Nucleus accumbens (tissue), 56 donors: Measurements from ENCODE around the gene VASH2.

ENCODE experiments used
- DNase-seq, 56 donors: peaks; one replicate each; lab custom pipeline; 2025; lab: John Stamatoyannopoulos, UW

The VASH2 gene

DNA sequence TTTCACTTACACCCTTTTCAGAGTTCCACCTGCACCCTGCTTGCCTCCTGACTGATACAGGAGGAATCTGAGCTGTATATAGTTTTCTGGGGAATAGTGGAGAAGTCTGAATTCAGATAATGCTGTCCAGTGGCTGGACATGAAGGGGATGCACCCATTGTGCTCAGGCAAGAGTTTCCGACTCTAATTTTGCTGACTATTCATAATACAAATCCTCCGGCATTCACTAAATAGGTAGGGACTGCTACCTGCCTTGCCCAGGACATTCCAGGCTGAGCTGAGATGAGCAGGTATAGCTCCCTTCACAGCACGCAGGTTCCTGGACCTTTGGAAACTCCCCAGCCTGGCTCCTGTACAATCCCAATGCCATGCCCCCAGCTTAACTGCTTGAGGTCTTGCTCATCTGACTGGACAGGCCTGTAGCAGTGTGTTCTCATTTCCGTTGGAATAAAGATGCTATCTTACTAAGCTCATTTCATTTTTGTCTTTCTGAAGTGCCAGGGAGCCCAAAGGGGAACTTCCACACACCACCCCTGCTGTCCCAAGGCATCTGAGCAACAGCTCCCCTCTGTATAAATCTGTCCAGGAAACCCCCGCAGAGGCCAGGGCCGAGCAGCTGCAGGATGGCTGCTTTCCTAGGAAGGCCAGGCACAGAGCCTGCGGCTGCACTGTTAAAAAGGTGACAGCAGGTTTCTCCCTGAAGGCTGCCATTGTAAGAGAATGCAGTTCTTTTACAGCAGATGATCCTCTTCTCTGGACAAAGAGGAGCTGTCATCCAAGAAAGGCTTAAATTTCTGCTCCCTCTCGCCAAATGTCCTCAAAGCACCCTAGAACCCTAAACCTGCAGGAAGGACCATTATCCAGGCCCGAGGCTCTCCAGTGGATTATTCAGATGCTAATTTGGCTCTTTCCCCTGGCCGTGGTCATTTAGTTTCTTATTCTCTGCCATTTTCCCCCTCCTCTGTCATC lies 21.7 kb upstream of the VASH2 start:
- no peak for DNase-seq

DNA sequence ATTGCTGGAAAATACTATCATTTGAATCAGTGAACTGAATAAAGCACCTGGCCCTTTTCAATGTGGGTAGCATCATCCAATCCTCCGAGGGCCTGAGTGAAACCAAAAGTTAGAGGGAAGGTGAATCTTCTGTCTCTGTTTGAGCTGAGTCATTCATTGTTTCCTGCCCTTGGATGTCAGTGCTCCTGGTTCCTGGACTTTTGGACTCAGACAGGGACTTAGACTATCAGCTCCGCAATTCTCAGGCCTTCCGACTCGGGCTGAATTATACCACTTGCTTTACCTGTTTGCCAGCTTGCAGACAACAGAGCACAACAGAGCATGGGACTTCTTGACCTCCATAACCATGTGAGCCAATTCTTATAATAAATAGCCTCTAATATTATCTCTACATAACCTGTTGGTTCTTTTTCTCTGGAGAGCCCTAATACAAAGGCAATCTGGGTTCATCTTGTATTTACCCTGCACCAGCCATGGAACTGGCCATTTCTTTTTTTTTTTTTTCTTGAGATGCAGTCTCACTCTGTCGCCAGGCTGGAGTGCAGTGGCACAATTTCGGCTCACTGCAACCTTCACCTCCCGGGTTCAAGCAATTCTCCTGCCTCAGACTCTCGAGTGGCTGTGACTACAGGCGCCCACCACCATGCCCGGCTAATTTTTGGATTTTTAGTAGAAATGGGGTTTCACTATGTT lies 19.2 kb upstream of the VASH2 start:
- DNase-seq, result no peak

DNA sequence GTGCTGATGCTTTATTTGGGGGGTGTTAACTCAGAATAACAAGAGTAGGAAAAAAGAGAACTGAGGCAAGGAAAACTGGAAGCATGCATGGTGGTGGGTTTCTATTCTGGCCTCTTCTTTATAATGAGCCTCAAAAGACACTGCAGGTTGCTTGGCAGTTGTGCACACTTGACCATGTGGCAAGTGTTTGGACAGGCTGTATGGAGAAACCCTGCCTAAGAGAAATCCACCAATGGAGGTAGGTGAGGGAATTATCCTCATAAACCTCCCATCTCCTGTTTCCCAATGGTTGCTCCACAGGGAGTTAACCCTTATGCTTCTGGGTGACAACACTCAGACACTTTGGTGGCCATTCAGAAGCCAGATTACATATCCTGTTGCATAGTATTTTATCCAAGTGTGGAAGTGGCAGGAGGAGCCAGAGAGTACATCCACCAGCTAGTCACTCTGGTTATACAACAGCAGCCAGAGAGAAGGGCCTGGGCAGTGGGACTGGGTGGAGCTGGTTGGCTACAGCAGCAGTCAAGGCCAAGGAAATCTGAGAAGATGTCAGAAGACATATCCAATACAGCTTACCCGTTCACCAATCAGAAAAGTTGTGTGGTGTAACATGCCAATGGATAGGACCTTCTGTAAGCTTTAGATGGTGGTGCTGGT lies 16.4 kb upstream of the VASH2 start:
- no peak for DNase-seq

DNA sequence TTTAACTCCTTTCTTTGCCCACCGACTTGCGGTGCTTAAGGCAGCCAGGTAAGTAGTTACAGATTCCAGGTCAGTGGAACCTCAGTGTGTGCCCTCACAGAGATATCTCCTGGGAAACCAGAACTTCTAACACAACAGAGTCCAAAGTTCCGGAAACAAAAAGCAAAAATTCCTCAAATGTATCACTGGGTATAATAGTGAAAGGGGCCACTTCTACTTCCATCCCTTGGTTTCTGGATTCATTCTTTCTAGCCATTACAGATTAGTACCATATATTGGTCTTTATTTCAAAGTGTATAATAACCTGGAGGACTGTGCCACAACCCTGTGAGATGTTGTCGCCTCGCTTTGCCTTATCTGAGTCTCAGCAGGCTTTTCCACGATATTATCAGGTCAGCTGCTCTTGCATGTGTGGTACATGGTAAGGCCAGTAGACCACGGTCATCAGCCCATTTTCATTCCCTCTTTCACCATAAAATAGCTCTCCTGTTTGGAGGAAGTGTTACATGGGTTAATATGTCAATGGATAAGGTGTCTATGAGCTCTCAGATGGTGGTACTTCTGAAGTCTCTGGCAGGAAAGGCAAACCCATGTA lies 14.9 kb upstream of the VASH2 start:
- no peak for DNase-seq

DNA sequence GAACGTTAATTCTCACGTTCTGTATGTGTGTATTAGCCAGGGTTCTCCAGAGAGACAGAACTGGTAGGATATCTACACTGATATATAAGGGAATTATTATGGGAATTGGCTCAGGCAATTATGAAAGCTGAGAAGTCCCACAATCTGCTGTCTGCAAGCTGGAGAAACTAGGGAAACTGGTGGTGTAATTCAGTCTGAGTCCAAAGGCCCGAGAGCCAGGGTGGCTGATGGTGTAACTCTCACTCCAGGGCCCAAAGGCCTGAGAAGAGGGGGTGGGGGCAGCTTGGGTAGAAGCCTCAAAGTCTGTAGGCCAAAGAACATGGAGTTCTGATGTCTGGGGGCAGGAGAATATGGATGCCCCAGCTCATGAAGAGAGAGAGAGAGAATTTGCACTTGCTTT lies 13.3 kb upstream of the VASH2 start:
- DNase-seq, result no peak

DNA sequence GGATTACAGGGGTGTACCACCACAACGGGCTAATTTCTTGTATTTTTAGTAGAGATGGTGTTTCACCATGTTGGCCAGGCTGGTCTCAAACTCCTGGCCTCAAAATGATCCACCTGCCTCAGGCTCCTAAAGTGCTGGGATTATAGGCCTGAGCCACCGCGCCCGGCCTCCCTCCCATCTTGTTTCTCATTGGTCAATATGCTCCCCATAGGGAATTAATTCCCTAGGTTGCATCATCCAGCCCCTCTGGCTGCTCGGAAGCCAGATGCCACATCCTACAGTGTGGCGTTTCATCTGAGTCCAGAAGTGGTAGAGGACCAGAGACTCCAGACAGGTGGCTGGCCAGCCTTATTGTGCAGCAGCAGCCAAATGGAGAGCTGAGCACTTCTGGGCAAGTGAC lies 11.5 kb upstream of the VASH2 start:
- no peak for DNase-seq

DNA sequence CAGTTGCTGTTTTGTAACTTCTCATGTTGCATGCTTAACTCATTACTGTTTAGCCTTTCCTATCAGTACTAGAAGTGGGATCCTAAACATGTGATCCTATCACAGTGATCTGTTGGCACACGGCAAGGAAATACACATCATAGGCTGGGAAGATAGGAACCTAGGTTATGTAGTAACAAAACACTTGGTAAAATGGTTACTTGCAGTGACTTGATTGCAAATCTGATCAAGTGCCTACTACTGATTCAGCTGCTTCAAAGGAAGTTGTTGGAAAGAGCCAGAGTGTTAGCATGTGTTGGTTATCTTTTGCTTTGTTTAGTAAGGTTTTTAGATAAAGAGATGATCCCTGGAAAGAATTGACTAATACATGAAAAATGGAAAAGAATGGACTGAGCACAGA lies 8.9 kb upstream of the VASH2 start:
- no peak for DNase-seq

DNA sequence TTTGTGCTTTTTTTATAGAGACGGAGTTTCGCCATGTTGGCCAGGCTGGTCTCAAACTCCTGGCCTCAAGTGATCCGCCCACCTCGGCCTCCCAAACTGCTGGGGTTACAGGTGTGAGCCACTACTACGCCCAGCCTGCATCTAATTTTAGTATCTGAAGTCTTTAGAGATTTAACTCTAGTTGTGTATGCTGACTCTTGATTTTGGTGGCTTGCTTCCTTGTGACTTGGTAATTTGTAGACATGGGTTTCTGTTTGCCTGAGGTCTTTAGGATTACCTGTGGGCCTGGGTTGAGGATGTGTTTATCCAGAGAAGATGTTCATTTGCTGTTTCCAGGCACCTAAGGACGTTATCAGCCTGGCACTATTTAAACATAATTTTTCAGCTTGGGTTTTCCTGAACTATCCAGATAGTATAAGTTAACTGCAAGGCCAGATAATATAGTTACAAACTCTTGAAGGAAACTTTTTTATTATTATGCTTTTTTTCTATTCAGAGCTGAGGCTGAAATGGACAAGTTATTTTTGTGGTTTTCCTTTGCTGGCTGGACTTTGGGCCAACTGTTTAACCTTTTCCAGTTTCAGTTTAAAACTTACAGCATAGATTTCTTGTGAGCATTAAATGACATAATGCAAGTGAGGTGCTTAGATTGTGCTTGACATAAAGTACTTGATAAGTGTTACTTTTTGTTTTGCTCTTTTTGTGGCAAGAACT lies 7.5 kb upstream of the VASH2 start:
- no peak for DNase-seq

DNA sequence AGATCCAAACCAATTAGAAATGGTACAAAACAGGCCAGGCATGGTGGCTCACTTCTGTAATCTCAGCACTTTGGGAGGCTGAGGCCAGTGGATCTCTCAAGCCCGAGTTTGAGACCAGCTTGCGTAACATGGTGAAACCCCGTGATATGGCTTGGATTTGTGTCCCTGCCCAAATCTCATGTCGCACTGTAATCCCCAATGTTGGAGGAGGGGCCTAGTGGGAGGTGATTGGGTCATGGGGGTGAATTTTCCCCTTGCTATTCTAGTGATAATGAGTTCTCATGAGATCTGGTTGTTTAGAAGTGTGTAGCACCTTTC lies 7.0 kb upstream of the VASH2 start:
- no peak for DNase-seq

DNA sequence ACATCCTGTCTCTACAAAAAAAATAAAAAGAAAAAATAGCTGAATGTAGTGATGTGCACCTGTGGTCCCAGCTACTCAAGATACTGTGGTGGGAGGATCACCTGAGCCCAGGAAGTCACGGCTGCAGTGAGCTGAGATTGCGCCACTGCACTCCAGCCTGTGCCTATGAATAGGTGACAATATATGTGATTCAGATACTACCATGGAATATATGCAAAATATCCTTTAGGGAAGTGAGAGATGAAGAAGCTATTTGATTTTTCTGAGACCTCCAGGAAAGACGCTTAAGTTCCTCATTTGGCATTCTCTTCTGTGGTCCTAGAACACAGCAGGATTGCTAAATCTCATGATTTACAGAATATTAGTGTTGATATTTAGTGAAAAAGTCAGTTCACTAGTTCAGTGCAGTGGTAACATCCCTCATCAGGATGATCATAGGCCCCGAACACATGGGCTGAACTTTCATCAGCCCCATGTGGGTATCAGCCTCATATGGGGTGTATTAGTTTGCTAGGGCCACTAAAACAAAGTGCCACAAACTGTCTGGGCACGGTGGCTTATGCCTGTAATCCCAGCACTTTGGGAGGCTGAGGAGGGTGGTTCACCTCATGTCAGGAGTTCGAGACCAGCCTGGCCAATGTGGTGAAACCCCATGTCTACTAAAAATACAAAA lies 6.0 kb upstream of the VASH2 start:
- no peak for DNase-seq

DNA sequence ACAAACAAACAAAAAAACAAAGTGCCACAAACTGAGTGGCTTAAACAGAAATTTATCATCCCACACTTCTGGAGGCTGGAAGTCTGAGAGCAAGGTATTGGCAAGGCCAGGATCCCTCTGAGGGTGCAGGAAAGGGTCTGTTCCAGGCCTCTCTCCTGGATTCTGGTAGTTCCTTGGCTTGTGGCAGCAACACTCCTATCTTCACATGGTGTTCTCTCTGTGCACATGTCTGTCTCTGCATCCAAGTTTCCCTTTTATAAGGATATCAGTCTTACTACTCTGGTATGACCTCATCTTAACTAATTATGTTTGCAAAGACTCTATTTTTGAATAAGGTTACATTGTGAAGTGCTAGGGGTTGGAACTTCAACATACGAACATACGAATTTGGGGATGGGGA lies 5.3 kb upstream of the VASH2 start:
- no peak for DNase-seq

DNA sequence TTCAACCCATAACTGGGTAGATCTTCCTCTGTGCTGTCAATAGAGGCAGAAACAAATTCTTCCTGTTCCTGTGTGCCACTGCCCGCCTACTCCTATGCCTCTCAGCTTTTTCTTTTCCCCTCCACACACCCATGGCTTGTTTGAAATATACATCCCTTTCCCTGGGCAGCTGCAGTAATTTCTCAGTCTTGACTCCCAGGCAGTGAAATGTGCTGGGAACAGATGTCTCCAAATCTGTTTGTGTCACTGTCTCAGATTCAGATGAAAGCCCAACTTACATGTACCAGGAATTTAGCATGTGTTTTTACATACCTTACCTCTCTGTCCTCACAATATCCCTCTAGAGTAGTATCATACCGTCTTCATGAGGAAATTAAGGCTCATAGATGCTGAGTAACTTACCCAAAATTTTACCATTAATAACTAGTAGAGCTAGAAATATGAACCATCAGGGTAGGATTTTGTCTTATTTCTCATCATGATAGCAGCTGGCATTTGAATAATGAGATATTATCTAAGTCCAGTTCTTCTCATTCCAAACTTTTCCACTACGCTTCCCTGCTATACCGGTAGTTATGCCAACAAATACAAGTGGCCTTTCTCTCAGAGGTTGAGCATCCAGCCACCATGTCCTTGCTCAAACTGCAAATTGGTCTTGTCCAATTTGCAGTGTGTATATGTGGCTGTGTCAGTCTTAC lies 4.7 kb upstream of the VASH2 start:
- no peak for DNase-seq

DNA sequence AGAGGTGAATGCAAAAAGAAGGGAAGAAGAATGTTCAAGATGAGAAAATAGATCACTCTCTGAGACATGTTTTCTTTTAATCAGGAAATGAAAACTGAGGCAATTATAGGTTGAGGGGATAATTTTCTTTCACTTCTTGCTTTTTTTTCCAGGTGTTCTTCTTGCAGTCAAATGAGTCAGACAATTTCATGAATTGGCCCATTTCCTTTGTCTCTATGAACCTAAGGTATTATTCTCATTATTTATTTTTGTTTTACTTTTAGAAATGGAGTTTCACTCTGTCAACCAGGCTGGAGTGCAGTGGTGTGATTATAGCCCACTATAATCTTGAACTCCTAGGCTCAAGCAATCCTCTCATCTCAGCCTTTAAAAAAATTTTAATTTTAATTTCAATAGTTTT lies 3.5 kb upstream of the VASH2 start:
- no peak for DNase-seq

DNA sequence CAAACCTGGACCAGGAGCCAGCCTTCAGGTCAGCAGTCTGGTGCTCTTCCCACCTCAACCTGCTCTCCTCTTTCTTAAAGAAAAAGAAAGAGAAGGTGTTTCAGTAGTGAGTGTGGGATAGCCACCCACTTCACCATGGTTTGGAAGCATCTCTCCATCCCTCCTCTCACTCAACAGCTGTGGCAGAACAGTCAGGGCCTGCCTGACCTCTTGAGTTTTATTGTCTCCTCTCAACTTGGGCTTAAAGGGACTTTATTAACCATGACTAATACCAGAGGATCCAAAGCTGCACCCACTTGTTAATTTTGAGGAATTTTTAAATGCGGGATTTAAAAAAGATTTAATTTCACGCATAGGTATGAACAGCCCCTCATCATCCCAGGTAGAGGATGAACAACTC lies 570 bp upstream of the VASH2 start:
- no peak for DNase-seq

DNA sequence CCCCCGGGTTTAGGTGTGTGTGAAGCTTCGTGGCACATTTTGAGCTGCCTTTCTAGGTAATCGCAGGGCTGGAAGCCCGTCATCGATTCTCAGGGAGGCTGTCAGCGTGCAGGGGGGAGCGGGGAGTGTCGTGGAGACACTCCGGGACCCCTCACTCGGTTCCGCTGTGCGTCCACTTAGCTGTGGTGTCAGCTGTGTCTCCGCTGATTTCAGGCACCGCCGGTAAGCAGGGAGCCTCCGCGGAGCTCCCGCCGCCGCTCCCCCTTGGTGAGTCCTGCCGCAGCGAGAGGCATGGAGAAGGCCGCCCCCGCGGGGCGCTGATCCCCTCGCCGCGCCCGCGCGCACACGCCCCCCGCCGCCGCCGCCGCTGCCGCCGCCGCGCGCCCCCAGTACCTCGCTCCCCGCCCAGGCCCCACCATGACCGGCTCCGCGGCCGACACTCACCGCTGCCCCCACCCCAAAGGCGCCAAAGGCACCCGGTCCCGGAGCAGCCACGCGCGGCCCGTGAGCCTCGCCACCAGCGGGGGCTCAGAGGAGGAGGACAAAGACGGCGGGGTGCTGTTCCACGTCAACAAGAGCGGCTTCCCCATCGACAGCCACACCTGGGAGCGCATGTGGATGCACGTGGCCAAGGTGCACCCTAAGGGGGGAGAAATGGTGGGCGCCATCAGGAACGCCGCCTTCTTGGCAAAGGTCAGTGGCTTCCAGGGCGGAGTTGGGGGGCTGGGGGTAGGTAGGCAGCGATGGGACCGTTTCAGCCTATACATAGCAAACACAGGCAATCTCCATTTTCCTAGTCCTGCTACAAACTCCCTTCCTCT lies 995 bp downstream of the VASH2 start:
- peak in 6 of 56 donors; percentile 3 to 58 (median 16) for DNase-seq

DNA sequence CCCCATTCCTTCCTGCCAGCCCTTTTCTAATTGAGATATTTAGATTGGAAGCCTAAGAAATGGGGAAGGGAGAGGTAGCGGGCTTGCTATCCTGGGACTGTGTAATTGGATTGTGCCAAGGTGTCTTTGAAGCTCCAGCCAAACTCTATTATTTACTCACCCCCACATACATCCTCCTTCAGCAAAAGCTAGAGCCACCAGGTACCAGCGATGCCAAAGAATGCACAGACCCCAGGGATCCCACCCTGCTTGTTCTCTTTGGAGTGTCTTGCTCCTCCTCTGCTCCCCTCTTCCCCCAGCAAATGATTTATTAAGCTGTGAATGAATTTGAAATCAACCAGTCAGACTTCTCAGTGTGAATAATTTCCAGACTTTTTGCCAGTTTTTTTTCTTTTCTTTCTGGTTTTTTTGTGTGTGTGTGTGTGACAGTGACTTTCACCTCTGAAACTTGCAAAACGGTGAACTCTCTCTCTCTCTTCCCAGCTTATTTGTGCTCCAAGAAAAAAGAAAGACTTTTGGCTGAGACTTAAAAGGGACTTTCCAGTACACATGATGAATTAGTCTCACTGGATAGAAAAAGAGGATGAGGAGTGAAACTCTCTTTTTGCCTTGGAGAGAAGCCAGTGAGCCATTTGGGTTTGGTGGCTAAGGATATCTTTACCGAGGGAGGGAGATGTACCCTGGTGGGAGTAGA lies 1.8 kb downstream of the VASH2 start:
- DNase-seq, result no peak

DNA sequence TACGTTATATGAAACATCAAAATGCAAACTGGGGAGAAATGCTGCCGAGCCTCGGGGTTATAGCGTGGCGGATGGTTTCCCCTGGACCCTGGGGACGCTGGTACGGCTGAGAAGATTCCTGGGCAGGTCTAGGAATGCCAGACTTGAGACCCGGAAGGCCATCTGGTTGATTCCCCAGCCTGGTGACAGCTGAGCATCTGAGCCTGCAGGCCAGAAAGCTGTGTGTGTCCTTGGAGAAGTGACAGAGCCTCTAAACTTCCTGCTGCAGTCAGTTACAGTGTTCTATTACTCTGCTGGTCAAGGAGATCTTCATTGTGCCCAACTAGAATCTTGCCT lies 2.3 kb downstream of the VASH2 start:
- no peak for DNase-seq

DNA sequence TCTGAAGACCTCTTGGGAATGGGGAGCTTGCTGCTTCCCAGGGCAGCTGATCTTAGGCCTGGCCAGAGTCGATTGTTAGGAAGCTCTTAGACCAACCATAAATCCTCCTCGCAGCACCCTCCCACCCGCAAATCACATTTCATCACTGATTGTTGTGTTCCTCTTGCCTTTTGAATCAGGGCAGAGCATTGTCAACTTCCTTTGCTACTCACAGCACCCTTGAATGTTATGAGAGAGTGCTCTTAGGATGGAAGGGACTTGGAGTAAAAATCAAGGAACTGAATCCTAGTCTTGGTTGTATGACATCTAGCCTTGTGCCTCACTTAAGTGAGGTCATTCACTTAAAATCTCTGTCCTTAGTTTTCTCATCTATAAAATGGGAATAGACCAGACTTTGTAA lies 3.0 kb downstream of the VASH2 start:
- DNase-seq, result no peak
